H1 (cell line): ENCODE data around the gene ADARB2. TPM values are rescaled to one million over a fixed set of nuclear protein-coding genes. Genes with fewer than 3 reads are reported as not detected.

Source experiments
- CTCF ChIA-PET: fragments of 300-600 bp; sonication (Branson Sonifier 250); formaldehyde crosslinking; loops from one replicate; lab custom pipeline; 2021; ENCODE audit not compliant: partially characterized antibody; lab: Charles Lee
- POLR2A ChIA-PET: fragments of 300-600 bp; sonication (Branson Sonifier 250); formaldehyde crosslinking; loops from one replicate; lab custom pipeline; 2021; ENCODE audit warnings: inconsistent platforms; ENCODE audit not compliant: partially characterized antibody; lab: Charles Lee
- DNase-seq, 2 experiments: peaks; one replicate each; pipeline versions ENCODE4 v3.0.0 to v3.0.0-alpha.2; 2010 to 2022; ENCODE audit warnings: low spot score in 2 of 2, low read depth in 1 of 2, mixed read lengths in 1 of 2
- FAIRE-seq: peaks from 2 replicates; lab custom pipeline; 2011; peaks lifted over from hg19 to GRCh38; lab: Jason Lieb, UNC
- H2AFZ ChIP-seq: 2 replicates; pipeline ENCODE4 v1.8.1; 2012; ENCODE audit warnings: low read length, inconsistent platforms
- H2AK5ac ChIP-seq: 2 replicates; pipeline ENCODE4 v1.6.1; 2013; ENCODE audit warnings: low read depth, low read length
- H2BK120ac ChIP-seq: replicated peaks from 2 replicates; pipeline ENCODE3; 2013; ENCODE audit warnings: low read depth, low read length, inconsistent platforms
- H2BK12ac ChIP-seq: 2 replicates; pipeline ENCODE4 v1.6.1; 2013; ENCODE audit warnings: low read depth, low read length
- H2BK15ac ChIP-seq: 2 replicates; pipeline ENCODE4 v1.6.1; 2013; ENCODE audit warnings: low read length
- H2BK20ac ChIP-seq: 2 replicates; pipeline ENCODE4 v1.6.1; 2013; ENCODE audit warnings: low read length
- H2BK5ac ChIP-seq: 2 replicates; pipeline ENCODE4 v1.6.1; 2013; ENCODE audit warnings: low read depth, low read length
- H3K14ac ChIP-seq: 2 replicates; pipeline ENCODE4 v1.6.1; 2013; ENCODE audit warnings: inconsistent platforms; ENCODE audit not compliant: insufficient read length
- H3K18ac ChIP-seq: 2 replicates; pipeline ENCODE4 v1.6.1; 2013; ENCODE audit warnings: low read length; ENCODE audit errors: extremely low read depth
- H3K23ac ChIP-seq: 2 replicates; pipeline ENCODE4 v1.6.1; 2013; ENCODE audit warnings: inconsistent platforms; ENCODE audit not compliant: insufficient read length
- H3K23me2 ChIP-seq: 2 replicates; pipeline ENCODE4 v1.6.1; 2013; ENCODE audit warnings: low read depth, low read length
- H3K27ac ChIP-seq: 2 replicates; pipeline ENCODE4 v1.6.1; 2011; ENCODE audit warnings: low read depth, low read length, inconsistent platforms
- H3K27me3 ChIP-seq, 4 experiments: replicated peaks in 1 of 4; 1 replicate in 1 of 4; 2 replicates in 3 of 4; pipeline versions ENCODE4 v1.6.1 to v1.8.1; 2011 to 2013; ENCODE audit warnings: low read length in 3 of 4, mild to moderate bottlenecking in 3 of 4, inconsistent platforms in 2 of 4, mixed read lengths in 2 of 4, moderate library complexity in 1 of 4; ENCODE audit not compliant: control insufficient read depth in 3 of 4, insufficient read depth in 3 of 4; ENCODE audit errors: extremely low read depth in 1 of 4
- H3K36me3 ChIP-seq, 4 experiments: 2 replicates each; pipeline versions ENCODE4 v1.6.1 to v1.8.1; 2011 to 2013; ENCODE audit warnings: mild to moderate bottlenecking in 4 of 4, low read length in 3 of 4, moderate library complexity in 2 of 4, control low read depth in 1 of 4, inconsistent platforms in 1 of 4; ENCODE audit not compliant: insufficient read depth in 4 of 4, control insufficient read depth in 2 of 4
- H3K4ac ChIP-seq: replicated peaks from 2 replicates; pipeline ENCODE3; 2013; ENCODE audit warnings: low read length, low read depth, mixed read lengths, inconsistent platforms; ENCODE audit not compliant: insufficient read length
- H3K4me1 ChIP-seq, 4 experiments: replicated peaks in 1 of 4; 1 replicate in 1 of 4; 2 replicates in 3 of 4; pipeline versions ENCODE4 v1.6.1 to v1.8.1; 2011 to 2013; ENCODE audit warnings: low read length in 3 of 4, inconsistent platforms in 2 of 4, mixed read lengths in 1 of 4; ENCODE audit not compliant: insufficient read depth in 4 of 4, control insufficient read depth in 3 of 4
- H3K4me2 ChIP-seq, 2 experiments: 2 replicates each; pipeline versions ENCODE4 v1.6.1 to v1.8.1; 2011 to 2013; ENCODE audit warnings: low read depth in 2 of 2, low read length in 2 of 2, control low read depth in 1 of 2, inconsistent platforms in 1 of 2, mild to moderate bottlenecking in 1 of 2; ENCODE audit not compliant: insufficient read depth in 1 of 2
- H3K4me3 ChIP-seq, 4 experiments: fragments of 200-600, 300-600 bp in 1 of 4; sonication (generic), shearing (Covaris generic), sonication (Bioruptor Twin) in 1 of 4; 2 replicates each; pipeline versions ENCODE4 v1.5.1 to v1.8.1; 2011 to 2016; ENCODE audit warnings: low read length in 4 of 4, low read depth in 3 of 4, control low read depth in 2 of 4, inconsistent platforms in 2 of 4, mild to moderate bottlenecking in 2 of 4, mixed read lengths in 1 of 4, moderate library complexity in 1 of 4; ENCODE audit not compliant: insufficient read depth in 2 of 4; ENCODE audit errors: extremely low read depth in 1 of 4
- H3K56ac ChIP-seq: replicated peaks from 2 replicates; pipeline ENCODE3; 2013; ENCODE audit warnings: low read depth, mild to moderate bottlenecking, mixed read lengths, low read length, inconsistent platforms; ENCODE audit not compliant: insufficient read length
- H3K79me1 ChIP-seq: 2 replicates; pipeline ENCODE4 v1.6.1; 2013; ENCODE audit warnings: low read depth, low read length, control low read depth
- H3K79me2 ChIP-seq, 2 experiments: 2 replicates each; pipeline versions ENCODE4 v1.6.1 to v1.8.1; 2012 to 2013; ENCODE audit warnings: low read length in 2 of 2, mild to moderate bottlenecking in 2 of 2, inconsistent platforms in 1 of 2; ENCODE audit not compliant: insufficient read depth in 2 of 2, control insufficient read depth in 1 of 2
- H3K9ac ChIP-seq, 4 experiments: replicated peaks in 1 of 4; 1 replicate in 1 of 4; 2 replicates in 3 of 4; pipeline versions ENCODE4 v1.6.1 to v1.8.1; 2011 to 2013; ENCODE audit warnings: low read depth in 3 of 4, low read length in 3 of 4, control low read depth in 2 of 4, mild to moderate bottlenecking in 2 of 4, moderate library complexity in 2 of 4, inconsistent platforms in 1 of 4; ENCODE audit errors: extremely low read depth in 1 of 4
- H3K9me3 ChIP-seq, 2 experiments: 2 replicates each; pipeline versions ENCODE4 v1.6.1 to v1.8.1; 2012 to 2013; ENCODE audit warnings: mild to moderate bottlenecking in 2 of 2, moderate library complexity in 2 of 2, control low read depth in 1 of 2, inconsistent platforms in 1 of 2, low read depth in 1 of 2, low read length in 1 of 2, mixed read lengths in 1 of 2; ENCODE audit not compliant: insufficient read depth in 2 of 2
- H4K20me1 ChIP-seq, 2 experiments: replicated peaks in 1 of 2; 2 replicates each; pipeline versions ENCODE3 to v1.8.1; 2011 to 2013; ENCODE audit warnings: inconsistent platforms in 2 of 2, low read length in 2 of 2, mild to moderate bottlenecking in 1 of 2; ENCODE audit not compliant: insufficient read depth in 2 of 2, control insufficient read depth in 1 of 2
- H4K5ac ChIP-seq: 2 replicates; pipeline ENCODE4 v1.6.1; 2013; ENCODE audit warnings: low read length, low read depth, mixed read lengths, inconsistent platforms; ENCODE audit not compliant: insufficient read length
- H4K8ac ChIP-seq: 2 replicates; pipeline ENCODE4 v1.8.0; 2013; ENCODE audit warnings: mild to moderate bottlenecking, moderate library complexity, low read length, inconsistent platforms; ENCODE audit not compliant: insufficient read depth; ENCODE audit errors: extremely low read depth
- H4K91ac ChIP-seq: replicated peaks from 2 replicates; pipeline ENCODE3; 2013; ENCODE audit warnings: low read length, mixed read lengths, inconsistent platforms; ENCODE audit not compliant: insufficient read length
- BCL11A ChIP-seq, 2 experiments: IDR thresholded peaks; one replicate each; pipeline ENCODE4 v1.6.1; 2011; ENCODE audit warnings: low read depth in 2 of 2, low read length in 2 of 2, mild to moderate bottlenecking in 2 of 2
- SIN3A ChIP-seq, 2 experiments: IDR thresholded peaks in 1 of 2; conservative IDR thresholded peaks in 1 of 2; 2 replicates each; pipeline ENCODE4 v1.6.1; 2011 to 2012; ENCODE audit warnings: low read length in 2 of 2, improper control_type of control experiment in 1 of 2, low read depth in 1 of 2, mild to moderate bottlenecking in 1 of 2
- WGBS, 2 experiments: shearing (Covaris generic) in 1 of 2; methylation state at CpG; one replicate each; pipeline versions ENCODE4 v1.1.6 to v1.1.7; 2013 to 2015; ENCODE audit warnings: low lambda C conversion rate in 2 of 2, mixed read lengths in 2 of 2, inconsistent platforms in 1 of 2, low coverage in 1 of 2, missing lambda C conversion rate in 1 of 2; ENCODE audit not compliant: insufficient replicate concordance in 2 of 2, insufficient coverage in 1 of 2, insufficient read length in 1 of 2; ENCODE audit errors: extremely low coverage in 1 of 2, missing lambda C conversion rate in 1 of 2; 5-methylcytosine and 5-hydroxymethylcytosine counted together
- polyA plus RNA-seq, 7 experiments: library from polyadenylated mRNA; depleted of rRNA in 3 of 7; stranded (reverse) in 5 of 7; unstranded in 2 of 7; fragments of >200 nt in 5 of 7; fragments of 200-250 nt in 2 of 7; gene quantifications; 1 replicate in 5 of 7; 2 replicates in 1 of 7; 4 replicates in 1 of 7; pipeline versions ENCODE4 v1.2.1 to v1.2.3, GENCODE V29; 2011 to 2013; ENCODE audit warnings: missing spikeins in 2 of 7, mixed read lengths in 2 of 7
- total RNA-seq: library from RNA; stranded (reverse); fragmentation: NEBNext Ultra II Directional; extraction: Animal tissue kit (Norgen Biotek cat#: 25700); gene quantifications from 2 replicates; pipeline ENCODE4 v1.2.1, GENCODE V29; 2021

Gene ADARB2
- total and polyA plus RNA-seq, 2 of the 8 experiments (the other 6 are each of a cell fraction or from before 2014, with no cell fraction given), result 2.2 to 2.8 TPM

DNA sequence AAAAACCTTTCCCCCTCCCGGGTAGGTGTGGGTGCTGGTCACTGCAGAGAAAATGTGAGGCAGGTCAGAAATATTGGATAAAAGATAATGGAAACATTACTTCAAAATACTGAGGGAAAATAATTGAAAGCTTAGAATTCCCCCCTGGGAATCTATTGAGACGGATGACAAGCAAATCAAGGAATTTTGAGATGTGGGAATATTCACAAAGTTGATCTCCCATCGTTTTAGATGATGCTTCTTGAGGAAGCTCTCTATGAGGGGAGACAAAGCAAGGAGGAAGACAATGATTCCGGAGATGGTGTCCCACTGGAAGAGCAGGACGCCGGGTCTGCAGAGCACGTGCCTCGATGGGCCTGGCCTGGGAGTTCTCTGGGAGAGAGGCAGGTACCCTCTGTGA, 470.2 kb downstream of the ADARB2 start:
- Histone ChIP-seq H3K9me3 (no peaks in the 10 kb centered on the region), H2BK20ac (no peak overlapping the region), H2BK5ac (no peak overlapping the region), H3K36me3 (no peaks in the 10 kb centered on the region), H3K79me1 (no peaks in the 10 kb centered on the region), H3K56ac (no peak overlapping the region), H3K23me2 (no peaks in the 10 kb centered on the region), H3K27me3 (no peaks in the 10 kb centered on the region), H2BK120ac (no peak overlapping the region), H4K8ac (no peak overlapping the region), H3K9ac (no peak overlapping the region), H4K91ac (no peak overlapping the region), H4K20me1 (no peaks in the 10 kb centered on the region), H3K27ac (no peak overlapping the region), H3K23ac (no peak overlapping the region), H3K79me2 (no peaks in the 10 kb centered on the region), H2BK12ac (no peak overlapping the region), H3K4me2 (no peak overlapping the region), H3K4me1 (no peaks in the 10 kb centered on the region), H3K4ac (no peak overlapping the region), H2AFZ (no peak overlapping the region), H2BK15ac (no peak overlapping the region), H3K4me3 (no peak overlapping the region), H2AK5ac (no peak overlapping the region), H3K14ac (no peak overlapping the region), H3K18ac (no peak overlapping the region), H4K5ac (no peak overlapping the region)
- FAIRE-seq, result no peak
- WGBS, 2 experiments, result 87% methylated on average over 8 of the region's 8 CpGs; no CpG with 5 or more reads in 1 of the 2 experiments
- POLR2A ChIA-PET, result interaction anchor here (0.9 kb wide), 1 partner anchor 126 kb away, joined by 3 read pairs; no protein-coding TSS in a partner anchor
- CTCF ChIA-PET, result interaction anchor here (0.8 kb wide), 1 partner anchor 15 kb away, joined by 3 read pairs; no protein-coding TSS in a partner anchor
- DNase-seq, result no peak
- TF ChIP-seq BCL11A (IDR thresholded peaks at IDR 0.05; ENCODE audit: low read depth in 2 of 2, low read length in 2 of 2) (no peak), SIN3A (conservative IDR thresholded peaks at IDR 0.05 in 1 of 2, IDR thresholded peaks at IDR 0.05 in 1 of 2; ENCODE audit: low read depth in 1 of 2, low read length in 2 of 2) (no peak)
